SK-MEL-5 (cell line): ENCODE data around the gene UBE2L5. TPM values are rescaled to one million over a fixed set of nuclear protein-coding genes. Genes with fewer than 3 reads are reported as not detected.

Source experiments
- DNase-seq: peaks from one replicate; pipeline ENCODE4 v3.0.0-alpha.2; 2016; ENCODE audit warnings: low read depth, low spot score
- in situ Hi-C: cut with HindIII; loops from 2 replicates; pipeline ENCODE4 v1.10.0; 2016; ENCODE audit warnings: low sequenced_read_pairs, high pct_unique_total_duplicates, low pct_unique_long_range_greater_than_20kb
- polyA plus RNA-seq, 2 experiments: library from polyadenylated mRNA; depleted of rRNA; stranded (reverse); fragments of >200 nt; gene quantifications; 2 replicates each; pipeline ENCODE4 v1.2.3, GENCODE V29; 2015
- total RNA-seq: library from RNA; depleted of rRNA; stranded (reverse); fragments of >200 nt; shearing (Covaris generic); gene quantifications from 2 replicates; pipeline ENCODE4 v1.2.3, GENCODE V29; 2014; rRNA removed

UBE2L5 gene
- total RNA-seq, result not detected in 2 replicates
- polyA plus RNA-seq (2015; cell fraction: cytosol; rRNA removed), result not detected in 2 replicates
- not detected in 2 replicates for polyA plus RNA-seq (2015; cell fraction: nucleus; rRNA removed)

GRCh38 chr13:30422054-30422839 is at the start of gene UBE2L5:
Gene UBE2L5 (plus strand): TSS chr13:30422493. CDS start chr13:30427991, 5,498 bp downstream.
- peak; percentile 69 for DNase-seq
- in situ Hi-C loops, result no loop called here

- peak; percentile 76 for DNase-seq
- in situ Hi-C loops, result no loop called here
Measured at GRCh38 chr13:30373727-30374126, 48.6 kb upstream of the UBE2L5 start.

- no peak for DNase-seq
Measured at GRCh38 chr13:30375265-30375835, 46.9 kb upstream of the UBE2L5 start.

GRCh38 chr13:30376426-30377311 is 45.6 kb upstream of the UBE2L5 start:
- DNase-seq, result no peak
- in situ Hi-C loops, result no loop called here

More at GRCh38 chr13:30375265-30375835, 46.9 kb upstream of the UBE2L5 start:
- in situ Hi-C loops, result no loop called here

- in situ Hi-C loops, result no loop called here
- no peak for DNase-seq
Measured at GRCh38 chr13:30377312-30377685, 45.0 kb upstream of the UBE2L5 start.

- in situ Hi-C loops, result no loop called here
Measured at GRCh38 chr13:30378191-30378590, 44.1 kb upstream of the UBE2L5 start.

GRCh38 chr13:30381049-30381448 is 41.2 kb upstream of the UBE2L5 start:
- no peak for DNase-seq
- in situ Hi-C loops, result no loop called here

More at GRCh38 chr13:30378191-30378590, 44.1 kb upstream of the UBE2L5 start:
- no peak for DNase-seq

GRCh38 chr13:30382836-30383525 is 39.3 kb upstream of the UBE2L5 start:
- no peak for DNase-seq
- in situ Hi-C loops, result no loop called here

- DNase-seq, result no peak
- in situ Hi-C loops, result no loop called here
Measured at GRCh38 chr13:30388406-30389283, 33.6 kb upstream of the UBE2L5 start.

- in situ Hi-C loops, result no loop called here
- DNase-seq, result no peak
Measured at GRCh38 chr13:30391956-30392680, 30.2 kb upstream of the UBE2L5 start.

GRCh38 chr13:30392681-30393045 is 29.6 kb upstream of the UBE2L5 start:
- no peak for DNase-seq
- in situ Hi-C loops, result no loop called here

GRCh38 chr13:30394751-30395191 is 27.5 kb upstream of the UBE2L5 start:
- DNase-seq, result no peak
- in situ Hi-C loops, result no loop called here

- in situ Hi-C loops, result no loop called here
- DNase-seq, result peak; percentile 92
Measured at GRCh38 chr13:30395192-30396158, 26.8 kb upstream of the UBE2L5 start.

GRCh38 chr13:30396434-30397075 is 25.7 kb upstream of the UBE2L5 start:
- DNase-seq, result peak; percentile 42
- in situ Hi-C loops, result no loop called here
